ENCODE data around the gene SRGAP1.
"Not testable (repeated sequence)": the region's sequence is repeated elsewhere in the genome, so short reads cannot be mapped to it uniquely, and the experiment has no call there.

The SRGAP1 gene

GRCh38 chr12:63869656-63870055 is 25.2 kb downstream of the SRGAP1 start:
- in situ Hi-C loops (cut with MboI; ENCODE audit: low pct_unique_long_range_greater_than_20kb, low sequenced_read_pairs, unreplicated experiment), result no loop called here
- no peak for DNase-seq (ENCODE audit: low spot score)
- TF ChIP-seq CTCF (IDR thresholded peaks at IDR 0.05; ENCODE audit: extremely low read depth, insufficient read depth, missing control alignments), result no peak

GRCh38 chr12:63870838-63871237 is 26.3 kb downstream of the SRGAP1 start:
- no peak for DNase-seq (ENCODE audit: low spot score)
- in situ Hi-C loops (cut with MboI; ENCODE audit: low pct_unique_long_range_greater_than_20kb, low sequenced_read_pairs, unreplicated experiment), result no loop called here
- no peak for TF ChIP-seq CTCF (IDR thresholded peaks at IDR 0.05; ENCODE audit: extremely low read depth, insufficient read depth, missing control alignments)

- in situ Hi-C loops (cut with MboI; ENCODE audit: low pct_unique_long_range_greater_than_20kb, low sequenced_read_pairs, unreplicated experiment), result no loop called here
- no peak for TF ChIP-seq CTCF (IDR thresholded peaks at IDR 0.05; ENCODE audit: extremely low read depth, insufficient read depth, missing control alignments)
- DNase-seq (ENCODE audit: low spot score), result no peak
Observed at GRCh38 chr12:63874897-63875480, 30.5 kb downstream of the SRGAP1 start.

- TF ChIP-seq CTCF (IDR thresholded peaks at IDR 0.05; ENCODE audit: extremely low read depth, insufficient read depth, missing control alignments), result no peak
- no peak for DNase-seq (ENCODE audit: low spot score)
- in situ Hi-C loops (cut with MboI; ENCODE audit: low pct_unique_long_range_greater_than_20kb, low sequenced_read_pairs, unreplicated experiment), result no loop called here
Observed at GRCh38 chr12:63875703-63876102, 31.2 kb downstream of the SRGAP1 start.

- no peak for DNase-seq (ENCODE audit: low spot score)
- in situ Hi-C loops (cut with MboI; ENCODE audit: low pct_unique_long_range_greater_than_20kb, low sequenced_read_pairs, unreplicated experiment), result no loop called here
- no peak for TF ChIP-seq CTCF (IDR thresholded peaks at IDR 0.05; ENCODE audit: extremely low read depth, insufficient read depth, missing control alignments)
Observed at GRCh38 chr12:63876980-63877379, 32.5 kb downstream of the SRGAP1 start.

- no peak for DNase-seq (ENCODE audit: low spot score)
- in situ Hi-C loops (cut with MboI; ENCODE audit: low pct_unique_long_range_greater_than_20kb, low sequenced_read_pairs, unreplicated experiment), result no loop called here
- no peak for TF ChIP-seq CTCF (IDR thresholded peaks at IDR 0.05; ENCODE audit: extremely low read depth, insufficient read depth, missing control alignments)
Observed at GRCh38 chr12:63877693-63878092, 33.2 kb downstream of the SRGAP1 start.

GRCh38 chr12:63880235-63880634 is 35.7 kb downstream of the SRGAP1 start:
- in situ Hi-C loops (cut with MboI; ENCODE audit: low pct_unique_long_range_greater_than_20kb, low sequenced_read_pairs, unreplicated experiment); DNase-seq (ENCODE audit: low spot score): not testable (repeated sequence)

Data from GM13977 (cell line).